Measurements from ENCODE around the gene LTB4R.

LTB4R gene

DNA sequence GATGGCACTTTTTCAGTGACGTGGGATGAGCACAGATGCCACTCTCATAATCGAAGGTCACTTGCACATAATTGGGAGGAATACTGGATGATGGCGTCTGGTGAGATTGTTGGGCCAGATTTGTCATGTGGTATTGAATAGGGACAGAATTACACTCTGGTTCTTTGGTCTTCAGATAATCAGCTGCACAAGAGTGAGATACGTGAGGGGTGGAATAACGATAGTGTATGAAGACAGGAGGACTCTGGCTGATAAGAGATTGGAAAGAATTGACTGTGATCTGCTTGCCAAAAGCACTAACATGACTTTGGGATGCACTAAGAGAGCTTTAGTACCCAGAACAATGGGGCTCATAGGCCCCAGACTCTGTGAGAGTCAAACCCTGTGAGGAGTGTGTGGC, 32.9 kb upstream of the LTB4R start:
- no peak for DNase-seq (ENCODE audit: low read depth in 2 of 2)

DNA sequence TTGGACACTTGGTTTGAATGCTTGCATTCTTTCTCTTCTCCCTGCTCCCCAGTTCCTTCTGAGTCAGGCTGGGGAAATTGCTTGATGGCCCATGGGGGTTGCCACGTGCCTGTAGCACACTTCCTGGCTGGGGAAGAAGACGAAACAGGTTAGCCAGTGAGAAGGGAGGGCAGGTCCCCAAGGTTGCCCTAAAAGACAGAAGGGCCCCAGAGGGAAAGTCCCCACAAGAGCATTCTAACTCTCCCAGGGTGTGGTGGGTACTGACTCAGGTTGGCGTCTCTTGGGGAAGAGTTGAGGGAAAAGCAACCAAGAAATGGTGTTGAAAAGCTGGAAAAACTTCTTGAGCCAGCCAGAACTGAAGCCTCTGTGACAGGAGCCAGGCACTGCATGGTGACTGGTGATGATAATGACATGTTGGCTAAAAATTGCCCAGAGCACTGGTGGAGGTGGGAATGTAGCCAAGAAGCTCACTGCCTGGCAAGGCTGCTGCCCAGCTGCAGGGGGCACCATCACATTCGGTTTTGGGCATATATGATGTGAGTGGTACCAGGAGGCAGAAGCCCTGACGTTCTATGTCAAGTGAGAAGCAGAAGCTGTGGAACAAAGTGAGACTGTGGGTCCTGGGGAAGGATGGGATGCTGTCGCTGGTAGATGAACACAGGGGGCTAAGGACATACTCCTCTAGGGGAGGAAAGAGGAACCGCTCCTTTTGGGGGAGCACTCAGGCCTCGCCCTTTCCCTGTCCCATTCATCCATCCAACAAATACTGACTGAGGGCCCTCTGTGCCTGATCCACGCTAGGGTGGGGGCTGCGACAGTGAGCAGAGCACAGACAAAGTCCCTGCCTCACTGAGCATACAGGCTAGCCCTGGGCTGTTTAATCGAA, 31.8 kb upstream of the LTB4R start:
- peak in 1 of 2 donors; percentile 19 for DNase-seq (ENCODE audit: low read depth in 2 of 2)

DNA sequence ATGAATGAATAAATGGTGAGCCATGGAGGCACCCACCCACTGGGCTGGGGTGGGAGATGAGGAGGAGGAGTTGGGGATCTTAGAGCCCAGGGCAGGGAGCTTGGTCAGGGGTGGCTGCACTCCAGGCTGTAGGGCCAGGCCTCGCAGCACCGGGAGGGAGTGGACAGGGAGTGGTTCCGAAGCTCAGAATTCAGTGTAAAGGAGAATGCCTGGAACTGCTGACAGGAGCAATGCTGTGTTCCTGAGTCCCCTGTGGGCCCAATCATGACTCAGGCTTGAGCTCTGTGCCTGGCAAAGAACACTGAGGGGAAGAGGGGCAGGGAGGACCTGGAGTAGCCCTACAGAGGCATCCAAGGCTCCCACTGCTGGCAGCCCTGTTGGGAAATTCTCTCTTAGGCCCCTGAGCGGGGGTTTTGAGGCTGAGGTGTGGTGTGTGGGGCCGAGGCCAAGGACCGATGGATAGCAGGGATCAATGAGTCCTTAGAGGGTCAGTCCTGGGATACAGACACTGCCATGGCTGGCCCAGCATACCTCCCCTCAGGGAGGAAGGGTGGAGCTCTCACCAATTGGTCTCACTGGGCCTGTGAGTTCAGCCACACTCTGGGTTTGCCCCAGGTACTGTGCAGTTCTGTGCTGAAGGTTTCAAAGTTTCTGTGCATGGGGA, 30.4 kb upstream of the LTB4R start:
- no peak for DNase-seq (ENCODE audit: low read depth in 2 of 2)

DNA sequence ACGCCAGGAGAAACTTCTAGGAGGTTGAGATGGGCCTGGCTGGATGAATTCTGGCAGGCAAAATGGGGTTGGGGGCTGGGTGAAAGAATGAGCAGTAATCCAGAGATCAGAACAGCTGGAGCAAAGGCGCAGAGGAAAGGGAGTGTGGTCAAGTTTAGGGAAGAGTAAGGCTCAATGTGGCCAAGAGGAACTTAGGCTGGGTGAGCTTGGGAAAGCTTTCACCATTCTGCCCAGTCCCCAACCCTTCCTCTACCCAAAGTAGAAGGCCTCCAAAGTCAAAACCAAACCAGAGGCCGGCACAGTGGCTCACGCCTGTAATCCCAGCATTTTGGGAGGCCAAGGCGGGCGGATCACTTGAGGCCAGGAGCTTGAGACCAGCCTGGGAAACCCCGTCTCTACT, 29.7 kb upstream of the LTB4R start:
- no peak for DNase-seq (ENCODE audit: low read depth in 2 of 2)

DNA sequence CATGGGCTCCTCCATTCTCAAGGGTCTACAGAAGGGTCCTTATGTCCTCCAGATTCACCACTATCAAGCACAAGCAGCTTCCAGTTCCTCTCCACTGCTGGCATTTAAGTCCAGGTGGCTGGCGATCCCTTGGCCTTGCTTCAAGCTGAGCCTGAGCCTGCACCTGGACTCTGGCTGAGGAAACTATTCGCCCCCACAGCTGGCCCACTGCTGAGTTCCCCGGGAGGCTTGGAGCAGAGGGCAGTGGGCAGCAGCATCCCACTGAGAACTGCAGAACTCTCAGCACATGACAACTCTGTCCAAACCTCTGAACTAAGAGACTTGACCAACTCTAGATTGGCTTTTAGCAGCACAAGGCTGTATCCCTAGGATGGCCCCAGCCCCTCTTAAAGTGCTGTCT, 28.6 kb upstream of the LTB4R start:
- no peak for DNase-seq (ENCODE audit: low read depth in 2 of 2)

DNA sequence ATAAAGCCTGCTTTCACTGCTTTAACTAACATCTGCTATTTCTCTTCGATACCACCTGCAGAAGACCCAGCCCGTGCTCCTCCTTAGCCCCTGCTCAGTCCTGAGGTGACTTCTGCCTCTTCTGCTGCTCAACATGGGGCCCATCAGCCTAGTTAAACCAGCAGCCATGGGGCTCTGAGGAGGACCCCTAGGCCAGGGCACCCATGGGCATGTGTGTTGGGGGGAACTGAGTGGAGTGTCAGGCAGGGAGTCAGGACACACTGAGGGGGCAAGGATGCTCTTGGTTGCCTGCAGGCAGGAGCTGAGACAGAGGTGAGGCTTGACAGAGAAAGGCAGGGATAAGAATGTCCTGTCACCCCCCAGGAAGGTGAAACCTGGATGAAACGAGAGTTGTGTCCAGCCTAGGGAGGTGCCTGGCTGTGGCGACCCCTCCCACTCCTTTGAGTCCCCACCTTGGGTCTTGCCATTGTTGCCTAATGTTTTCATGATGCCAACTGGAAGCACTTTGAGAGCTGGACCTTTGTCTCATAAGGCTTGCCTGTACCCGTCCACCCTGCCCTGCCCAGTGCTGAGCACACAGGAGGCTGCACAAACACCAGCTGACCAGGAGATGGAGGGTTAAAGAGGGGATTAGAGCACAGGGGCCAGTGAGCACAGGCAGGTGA, 27.4 kb upstream of the LTB4R start:
- no peak for DNase-seq (ENCODE audit: low read depth in 2 of 2)

DNA sequence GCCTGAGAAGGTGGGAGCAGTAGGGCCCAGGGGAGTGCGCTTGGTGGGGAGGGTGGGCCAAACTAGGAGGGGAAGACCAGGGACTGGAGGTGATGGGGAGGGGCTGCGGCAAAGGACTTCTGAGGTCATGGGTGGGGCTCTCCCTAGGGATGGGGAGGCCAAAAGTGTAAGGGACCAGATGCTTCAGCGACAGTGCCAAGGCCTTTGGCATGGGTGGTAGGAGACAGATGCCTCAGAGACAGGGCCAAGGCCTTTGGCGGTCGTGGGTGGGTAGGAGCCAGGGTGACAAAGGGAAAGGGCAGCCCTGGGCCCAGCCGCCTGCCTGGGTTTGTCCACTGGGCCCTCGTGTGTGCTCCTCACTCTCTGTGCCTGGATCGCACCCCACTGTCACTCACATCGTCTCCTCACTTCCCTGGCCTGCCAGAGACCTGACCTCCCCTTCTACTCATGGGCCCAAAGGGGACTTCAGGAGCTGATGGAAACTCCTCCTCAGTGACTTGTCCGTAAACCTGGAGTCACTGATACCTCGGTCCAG, 26.7 kb upstream of the LTB4R start:
- DNase-seq (ENCODE audit: low read depth in 2 of 2) = no peak

DNA sequence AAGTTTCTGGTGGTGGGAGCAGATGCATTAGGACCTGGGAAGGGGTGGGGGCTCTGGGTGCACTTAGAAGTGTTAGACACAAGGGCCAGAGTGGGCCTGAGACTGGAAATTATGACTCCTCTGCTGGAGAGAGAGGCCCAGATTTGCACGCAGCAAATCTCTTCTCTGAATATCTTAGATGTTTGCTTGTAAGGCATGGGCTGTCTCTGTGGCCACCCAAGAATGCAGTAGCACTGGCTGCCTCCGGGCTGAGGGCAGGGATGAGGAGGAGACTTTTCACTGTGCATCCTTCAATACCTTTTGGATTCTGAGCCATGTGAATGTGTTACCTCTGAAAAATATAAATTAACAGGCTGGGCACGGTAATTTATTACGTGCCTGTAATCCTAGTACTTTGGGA, 26.0 kb upstream of the LTB4R start:
- no peak for DNase-seq (ENCODE audit: low read depth in 2 of 2)

DNA sequence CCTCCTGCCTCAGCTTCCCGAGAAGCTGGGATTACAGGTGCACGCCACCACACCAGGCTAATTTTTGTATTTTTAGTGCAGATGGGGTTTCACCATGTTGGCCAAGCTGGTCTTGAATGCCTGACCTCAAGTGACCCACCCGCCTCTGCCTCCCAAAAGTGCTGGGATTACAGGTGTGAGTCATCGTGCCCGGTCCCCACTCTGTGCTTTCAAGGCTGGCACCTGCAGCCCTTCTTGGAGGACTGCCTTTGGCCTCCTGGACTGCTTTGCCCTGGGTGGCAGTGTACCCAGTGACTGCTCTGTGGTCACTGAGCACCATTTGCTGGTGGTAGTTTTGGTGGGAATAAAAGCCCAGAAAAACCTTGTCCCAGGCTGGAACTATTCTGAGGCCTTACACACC, 24.3 kb upstream of the LTB4R start:
- no peak for DNase-seq (ENCODE audit: low read depth in 2 of 2)

DNA sequence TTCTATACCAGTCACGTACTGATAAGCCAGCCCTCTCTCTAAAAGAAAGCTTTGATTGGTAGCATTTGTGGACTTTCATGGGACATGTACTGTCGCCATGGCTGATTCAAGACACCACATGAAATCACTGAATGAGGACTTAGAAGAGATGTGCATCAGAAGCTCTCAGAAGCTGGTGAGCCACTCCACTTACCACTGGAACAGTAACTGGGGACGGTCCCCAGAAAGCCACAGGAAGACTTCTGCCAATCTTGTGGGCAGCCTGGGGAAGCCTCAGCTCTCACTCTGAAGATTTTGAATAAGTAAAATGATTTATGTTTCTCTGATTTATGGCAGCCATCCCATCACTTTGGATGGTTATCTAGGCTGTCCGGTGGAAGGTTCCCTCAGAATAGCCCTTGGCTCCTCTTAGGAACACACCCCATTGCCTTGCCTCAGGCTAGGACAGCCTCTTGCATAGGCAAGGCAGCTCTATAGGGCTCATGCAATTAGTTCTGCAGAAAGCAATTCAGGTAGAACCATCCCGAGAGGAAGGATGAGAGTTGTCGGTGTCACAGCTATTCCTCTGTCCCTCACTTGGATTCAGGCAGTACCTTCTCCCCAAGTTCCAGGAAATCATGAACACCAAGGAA, 21.5 kb upstream of the LTB4R start:
- no peak for DNase-seq (ENCODE audit: low read depth in 2 of 2)

DNA sequence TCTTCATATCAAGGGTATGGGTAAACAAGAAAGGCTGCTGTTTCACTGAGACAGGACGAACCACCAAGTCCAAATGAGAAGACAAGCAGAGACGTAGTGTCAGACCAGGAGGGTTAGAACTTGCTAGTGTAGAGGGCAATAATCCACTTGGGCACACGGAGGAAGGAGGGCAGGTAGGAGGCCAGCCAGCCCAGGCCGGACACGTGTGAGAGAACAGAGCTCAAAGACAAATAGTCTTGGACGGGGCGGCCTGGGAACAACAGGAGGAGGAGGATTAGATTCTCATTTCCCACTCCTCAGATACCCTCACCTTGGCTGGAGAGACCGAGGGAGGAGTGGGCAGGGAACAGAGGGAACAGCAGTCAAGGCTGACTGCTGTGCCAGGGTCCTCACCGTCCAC, 20.6 kb upstream of the LTB4R start:
- no peak for DNase-seq (ENCODE audit: low read depth in 2 of 2)

DNA sequence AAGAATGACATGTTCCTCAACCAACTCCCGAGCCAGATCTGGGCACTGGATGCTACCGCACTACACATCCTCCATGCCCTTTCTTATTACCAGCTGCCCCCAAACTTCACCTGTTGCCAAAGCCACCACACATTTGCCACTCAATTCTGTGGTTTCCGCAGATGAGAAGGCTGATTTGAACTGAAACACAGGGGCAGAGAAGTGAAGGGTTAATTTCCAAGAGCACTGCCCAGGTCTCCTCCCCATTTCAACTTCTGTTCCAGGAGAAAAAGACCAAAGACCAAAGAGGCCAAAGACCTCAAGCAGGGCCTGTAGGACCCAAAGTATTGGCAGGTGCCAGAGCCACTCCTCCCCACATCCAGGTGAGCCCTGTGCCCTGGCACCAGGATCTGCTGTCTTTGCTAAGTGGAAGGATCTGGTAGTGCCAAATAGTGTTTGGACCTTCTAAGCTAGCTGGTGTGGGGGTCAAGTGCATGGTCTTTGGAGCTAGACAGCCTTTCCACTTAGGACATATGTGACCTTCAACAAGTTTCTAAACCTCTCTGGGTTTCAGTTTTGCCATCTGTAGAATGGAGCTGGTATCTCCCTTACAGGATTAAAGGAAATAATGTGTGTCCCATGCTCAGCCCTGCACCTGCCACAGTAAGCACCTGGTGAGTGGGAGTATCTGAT, 19.7 kb upstream of the LTB4R start:
- no peak for DNase-seq (ENCODE audit: low read depth in 2 of 2)

DNA sequence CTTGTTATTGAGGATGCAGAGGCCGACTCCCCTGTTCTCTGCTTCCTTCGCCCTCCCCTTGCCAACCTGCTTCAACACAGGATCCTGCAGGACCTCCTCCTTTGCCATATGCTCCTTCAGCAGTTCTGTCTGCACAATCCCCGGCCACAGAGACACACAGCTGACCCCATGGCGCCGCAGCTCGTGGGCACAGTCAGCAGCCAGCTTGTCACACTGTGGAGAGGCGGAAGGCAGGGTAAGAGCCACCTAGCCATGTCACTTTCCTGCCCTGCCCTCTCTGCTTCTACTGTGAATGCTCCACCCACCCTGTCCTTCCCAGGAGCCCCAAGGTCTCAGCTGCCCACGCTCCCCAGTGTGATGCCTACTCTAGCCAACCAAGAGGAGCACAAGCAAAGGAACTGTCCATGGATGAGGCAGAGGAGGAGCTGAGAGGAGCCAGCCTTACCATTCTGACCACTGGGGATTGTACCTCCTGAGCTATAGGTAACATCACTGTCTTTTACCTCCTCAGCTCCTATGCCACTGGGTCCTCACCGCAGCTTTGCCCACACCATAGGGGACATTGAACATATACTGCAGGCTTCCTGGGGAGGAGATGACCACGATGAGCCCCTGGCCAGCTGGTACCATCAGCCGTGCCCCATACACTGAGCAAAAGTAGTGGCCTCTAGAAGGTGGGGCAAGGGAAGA, 19.0 kb upstream of the LTB4R start:
- no peak for DNase-seq (ENCODE audit: low read depth in 2 of 2)

DNA sequence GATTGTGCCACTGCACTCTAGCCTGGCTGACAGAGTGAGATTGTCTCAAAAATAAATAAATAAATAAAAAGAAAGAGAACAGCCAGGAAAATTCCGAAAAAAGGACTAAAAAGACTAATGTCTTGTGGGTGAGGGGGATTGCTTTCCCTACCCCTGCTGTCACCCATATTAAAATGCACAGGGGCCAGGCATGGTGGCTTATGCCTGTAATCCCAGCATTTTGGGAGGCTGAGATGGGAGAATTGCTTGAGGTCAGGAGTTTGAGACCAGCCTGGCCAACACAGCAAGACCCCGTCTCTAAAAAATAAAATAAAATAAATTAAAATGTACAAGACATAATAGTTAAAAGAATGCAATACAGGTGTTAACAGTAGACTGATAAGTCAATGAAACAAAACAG, 17.8 kb upstream of the LTB4R start:
- DNase-seq (ENCODE audit: low read depth in 2 of 2) = no peak

DNA sequence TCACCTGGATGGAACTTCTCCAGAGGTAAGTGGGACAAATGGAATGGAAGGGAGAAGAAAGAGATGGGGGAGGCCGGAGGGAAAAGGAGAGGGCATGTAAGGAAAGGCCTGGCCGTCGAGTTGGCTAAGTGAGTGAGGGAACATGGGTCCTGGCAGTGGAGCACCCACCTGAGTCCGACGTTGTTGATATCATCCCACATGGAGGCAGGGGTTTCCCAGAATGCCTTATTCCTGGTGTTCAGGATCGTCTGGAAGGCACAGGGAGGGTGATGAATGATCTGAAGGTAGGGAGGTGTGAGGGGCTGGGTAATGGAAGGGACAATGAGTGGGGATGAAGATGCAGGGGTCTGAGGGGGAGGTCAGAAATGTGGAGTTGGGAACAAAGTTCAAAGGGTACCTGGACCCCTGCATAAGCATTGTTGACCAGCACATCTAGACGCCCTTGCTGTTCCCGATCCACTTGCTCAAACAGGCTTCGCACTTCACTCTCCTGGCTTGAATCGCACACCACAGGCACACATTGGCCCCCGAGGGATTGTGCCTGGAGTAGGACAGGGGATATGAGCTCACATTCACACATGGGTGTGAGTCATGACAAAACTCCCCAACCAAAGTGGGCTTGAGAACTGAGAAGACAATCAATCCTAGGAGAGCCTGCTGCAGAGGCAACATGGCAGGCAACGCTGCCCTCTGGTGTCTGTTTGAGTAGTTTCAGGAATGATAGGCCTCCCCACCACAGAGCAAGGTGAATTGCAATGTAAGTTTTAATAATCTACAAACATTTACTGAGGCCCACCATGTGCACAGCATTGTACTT, 14.8 kb upstream of the LTB4R start:
- peak; percentile 26 to 63 for DNase-seq (ENCODE audit: low read depth in 2 of 2)

DNA sequence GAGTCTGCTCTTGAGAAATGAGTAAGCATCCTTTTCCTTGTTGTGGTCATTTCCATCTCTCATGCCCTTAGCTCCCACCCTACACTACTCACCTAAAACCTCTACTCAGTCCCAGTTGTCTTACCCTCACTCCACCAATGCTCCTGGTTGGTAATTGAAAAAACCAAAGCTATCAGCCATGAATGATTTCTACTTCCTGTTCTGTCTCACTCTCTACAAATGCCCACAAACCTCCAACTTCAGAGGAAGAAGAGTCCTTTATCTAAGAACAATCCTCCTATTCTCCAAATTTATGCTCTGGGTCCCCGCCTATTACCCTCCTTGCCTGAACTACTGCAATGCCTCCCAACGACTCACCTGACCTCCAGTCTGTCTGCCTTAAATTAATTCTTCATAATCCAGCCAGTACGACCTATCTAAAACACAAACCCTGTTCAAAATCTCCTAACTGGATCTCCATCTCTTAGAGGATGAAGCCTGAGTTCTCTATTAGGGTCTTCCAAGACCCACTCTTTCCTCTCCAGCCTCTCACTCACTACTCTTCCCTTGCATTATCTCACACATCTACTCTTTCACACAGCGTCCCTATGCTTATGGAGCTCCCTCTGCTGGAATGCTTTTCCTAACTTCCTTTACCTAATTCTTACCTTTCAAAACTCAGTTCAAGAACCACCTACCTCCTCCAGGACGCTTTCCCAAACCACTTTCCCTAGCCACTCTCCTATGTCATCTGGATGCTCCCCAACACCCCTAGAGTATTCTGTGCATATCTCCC, 13.9 kb upstream of the LTB4R start:
- DNase-seq (ENCODE audit: low read depth in 2 of 2) = no peak

DNA sequence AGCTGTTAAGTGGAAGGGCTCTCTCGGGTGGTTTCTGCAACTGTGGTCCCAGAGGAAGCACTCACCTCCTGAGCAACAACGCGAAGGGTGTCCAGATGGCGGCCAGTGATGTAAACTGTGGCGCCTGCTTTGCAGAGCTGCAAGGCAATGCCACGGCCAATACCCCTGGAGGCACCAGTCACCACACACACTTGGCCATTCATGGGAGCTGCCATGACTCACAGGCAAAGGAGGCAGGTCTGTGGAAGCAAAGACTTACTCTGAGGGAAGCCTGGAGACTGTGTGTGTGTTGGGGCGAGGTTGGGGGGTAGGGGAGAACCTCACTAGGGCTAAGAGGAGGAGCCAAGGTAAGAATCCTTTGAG, 12.4 kb upstream of the LTB4R start:
- DNase-seq (ENCODE audit: low read depth in 2 of 2) = no peak

DNA sequence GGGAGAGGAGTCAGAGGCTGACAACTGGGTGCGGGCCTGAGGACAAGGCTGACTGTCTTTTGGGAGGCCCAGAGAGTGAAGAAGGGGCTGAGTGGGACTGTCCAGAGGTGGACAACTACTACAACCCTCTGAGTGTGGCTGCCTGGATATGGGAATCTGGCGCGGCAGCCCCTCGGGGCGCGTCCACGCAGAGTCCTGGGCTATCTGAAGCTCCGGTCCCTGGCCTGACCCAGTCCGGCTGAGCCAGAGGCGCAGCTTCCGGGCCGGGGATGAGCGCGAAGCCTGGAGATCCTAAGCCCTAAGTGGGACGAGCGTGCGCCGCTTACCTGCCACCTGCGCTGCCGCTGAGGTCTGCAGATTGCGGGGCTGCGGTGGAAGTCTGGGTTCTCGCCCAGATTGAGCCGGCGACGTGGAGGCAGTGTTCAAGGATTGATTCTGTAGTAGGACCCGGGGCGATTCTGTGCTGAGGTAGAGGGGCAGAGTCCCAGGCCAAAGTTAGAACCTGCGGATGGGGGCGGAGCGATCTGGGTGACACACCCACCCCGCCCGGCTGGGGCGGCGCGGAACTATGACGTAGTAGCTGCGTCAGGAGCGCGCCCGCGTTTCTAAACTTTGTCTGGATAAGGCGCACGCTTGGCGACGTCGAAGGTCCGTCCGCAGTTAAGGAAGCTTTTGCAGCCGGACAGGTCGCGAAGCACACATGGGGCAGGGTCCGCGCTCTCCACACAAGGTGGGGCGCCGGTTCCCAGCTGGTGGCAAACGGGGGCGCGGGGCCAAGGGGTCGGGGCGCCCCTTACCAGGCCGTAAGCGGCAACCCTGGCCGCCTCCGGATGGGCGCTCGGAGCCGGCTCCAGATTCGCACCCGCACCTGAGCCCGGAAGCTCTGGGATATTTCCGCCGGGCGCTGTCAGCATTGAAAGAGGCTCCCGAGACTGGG, 11.8 kb upstream of the LTB4R start, which contains the start of the genes DHRS1 and NOP9:
TSS of gene DHRS1 (minus strand) at position 526 of the 937 bp plus-strand sequence. CDS start 674 bp downstream, outside the sequence.
TSS of gene NOP9 (plus strand) at position 596 of the 937 bp plus-strand sequence. CDS start at position 701, 105 bp downstream.
- peak; percentile 80 to 82 for DNase-seq (ENCODE audit: low read depth in 2 of 2)

Data from stimulated activated CD8-positive, alpha-beta memory T cell treated with anti-CD3 and anti-CD28 coated beads, Interleukin-15, amount 100 ng/mL, for 4 hours (primary cell).